Tibial artery (tissue), 4 donors: ENCODE data around the gene CLEC18A.

Experiments
- DNase-seq, 2 donors: peaks; one replicate each; pipeline ENCODE4 v3.0.0-alpha.2; 2019
- H3K27ac ChIP-seq, 2 donors: fragments of 200-600 bp; sonication (generic) in 1 of 2; 1 replicate in 1 of 2; 2 replicates in 1 of 2; pipeline ENCODE4 v1.5.1; 2018 to 2019; ENCODE audit warnings: mild to moderate bottlenecking in 1 of 2
- H3K27me3 ChIP-seq, 2 donors: fragments of 200-600 bp; sonication (generic) in 1 of 2; one replicate each; pipeline versions ENCODE4 v1.5.1 to v1.6.0; 2016 to 2019
- H3K36me3 ChIP-seq, 3 donors: fragments of 200-600 bp; sonication (generic) in 2 of 3; one replicate each; pipeline ENCODE4 v1.5.1; 2016 to 2019; ENCODE audit warnings: mild to moderate bottlenecking in 2 of 3
- H3K4me1 ChIP-seq, 4 donors: fragments of 200-600 bp; sonication (generic) in 2 of 4; 1 replicate in 3 of 4; 2 replicates in 1 of 4; pipeline ENCODE4 v1.5.1; 2016 to 2019
- H3K4me3 ChIP-seq, 2 donors: fragments of 200-600 bp; sonication (generic) in 1 of 2; 1 replicate in 1 of 2; 2 replicates in 1 of 2; pipeline ENCODE4 v1.5.1; 2018 to 2019; ENCODE audit warnings: mild to moderate bottlenecking in 2 of 2
- H3K9me3 ChIP-seq, 3 donors: fragments of 200-600 bp; sonication (generic) in 1 of 3; one replicate each; pipeline ENCODE4 v1.5.1; 2016 to 2019
- intact Hi-C: fragments of 100-400 bp; cut with DNase I; formaldehyde crosslinking; loops from one replicate; pipeline ENCODE4 v1.15.0; 2023; ENCODE audit warnings: low total_unique reads
- TF ChIP-seq, protein P1 (sequence below), 2 experiments: fragments of 200-600 bp in 1 of 2; fragments of 450-650 bp in 1 of 2; IDR thresholded peaks; one replicate each; pipeline ENCODE4 v1.5.1; 2017 to 2019; ENCODE audit warnings: antibody characterized with exemption in 2 of 2, mild to moderate bottlenecking in 1 of 2, moderate library complexity in 1 of 2

Gene CLEC18A

DNA sequence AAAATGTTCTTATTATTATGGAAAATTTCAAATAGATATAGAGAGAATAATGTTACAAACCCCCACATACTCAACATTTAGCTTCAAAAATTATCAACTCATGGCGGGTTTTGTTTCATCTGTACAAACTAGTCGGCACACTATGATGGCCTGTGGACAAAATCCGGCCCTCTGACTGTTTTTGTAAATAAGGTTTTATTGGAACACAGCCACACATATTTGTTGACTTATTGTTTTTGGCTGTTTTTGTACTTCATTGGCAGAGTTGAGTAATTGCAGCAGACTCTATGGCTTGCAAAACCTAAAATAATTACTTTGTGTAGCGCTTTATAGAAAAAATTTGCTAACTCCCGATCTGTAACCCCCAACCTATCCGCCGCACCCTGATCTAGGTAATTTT lies 41.4 kb upstream of the CLEC18A start:
- intact Hi-C loops, result no loop called here
- Histone ChIP-seq H3K27me3 (no peaks in the 10 kb centered on the region), H3K36me3 (peaks cover 8 to 23% (median 10%) of the 10 kb centered on the region in 3 donors), H3K4me1 (peaks cover 0 to 8% (median 4%) of the 10 kb centered on the region in 4 donors), H3K27ac (no peak overlapping the region), H3K4me3 (no peak overlapping the region), H3K9me3 (no peaks in the 10 kb centered on the region)
- TF ChIP-seq, protein P1, sequence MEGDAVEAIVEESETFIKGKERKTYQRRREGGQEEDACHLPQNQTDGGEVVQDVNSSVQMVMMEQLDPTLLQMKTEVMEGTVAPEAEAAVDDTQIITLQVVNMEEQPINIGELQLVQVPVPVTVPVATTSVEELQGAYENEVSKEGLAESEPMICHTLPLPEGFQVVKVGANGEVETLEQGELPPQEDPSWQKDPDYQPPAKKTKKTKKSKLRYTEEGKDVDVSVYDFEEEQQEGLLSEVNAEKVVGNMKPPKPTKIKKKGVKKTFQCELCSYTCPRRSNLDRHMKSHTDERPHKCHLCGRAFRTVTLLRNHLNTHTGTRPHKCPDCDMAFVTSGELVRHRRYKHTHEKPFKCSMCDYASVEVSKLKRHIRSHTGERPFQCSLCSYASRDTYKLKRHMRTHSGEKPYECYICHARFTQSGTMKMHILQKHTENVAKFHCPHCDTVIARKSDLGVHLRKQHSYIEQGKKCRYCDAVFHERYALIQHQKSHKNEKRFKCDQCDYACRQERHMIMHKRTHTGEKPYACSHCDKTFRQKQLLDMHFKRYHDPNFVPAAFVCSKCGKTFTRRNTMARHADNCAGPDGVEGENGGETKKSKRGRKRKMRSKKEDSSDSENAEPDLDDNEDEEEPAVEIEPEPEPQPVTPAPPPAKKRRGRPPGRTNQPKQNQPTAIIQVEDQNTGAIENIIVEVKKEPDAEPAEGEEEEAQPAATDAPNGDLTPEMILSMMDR (IDR thresholded peaks at IDR 0.05), result no peak
- DNase-seq, result no peak

DNA sequence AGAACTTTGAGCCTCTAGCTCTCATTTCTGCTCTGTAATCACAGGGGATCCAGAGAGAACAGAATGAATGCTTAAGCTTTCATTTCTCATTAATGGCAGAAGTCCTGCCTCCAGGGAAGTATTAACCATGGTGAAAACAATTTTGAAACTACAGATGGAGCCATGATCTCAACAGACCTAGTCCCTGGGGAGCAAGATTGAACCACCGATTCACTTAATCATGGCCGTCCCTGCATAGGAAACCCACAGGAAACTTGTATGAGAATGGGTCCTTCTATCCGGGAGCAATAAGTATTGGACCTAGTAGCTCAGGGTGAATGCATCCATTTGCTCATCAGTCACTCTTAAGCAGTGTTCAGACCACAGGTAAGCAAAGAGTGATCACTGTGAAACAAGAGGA lies 40.2 kb upstream of the CLEC18A start:
- DNase-seq, result no peak
- Histone ChIP-seq H3K27me3 (no peaks in the 10 kb centered on the region), H3K27ac (no peak overlapping the region), H3K4me1 (peaks cover 0 to 7% (median 0%) of the 10 kb centered on the region in 4 donors), H3K4me3 (no peak overlapping the region), H3K9me3 (no peaks in the 10 kb centered on the region), H3K36me3 (peaks cover 8 to 23% (median 10%) of the 10 kb centered on the region in 3 donors)
- intact Hi-C loops, result no loop called here
- TF ChIP-seq, protein P1 (IDR thresholded peaks at IDR 0.05), result no peak

DNA sequence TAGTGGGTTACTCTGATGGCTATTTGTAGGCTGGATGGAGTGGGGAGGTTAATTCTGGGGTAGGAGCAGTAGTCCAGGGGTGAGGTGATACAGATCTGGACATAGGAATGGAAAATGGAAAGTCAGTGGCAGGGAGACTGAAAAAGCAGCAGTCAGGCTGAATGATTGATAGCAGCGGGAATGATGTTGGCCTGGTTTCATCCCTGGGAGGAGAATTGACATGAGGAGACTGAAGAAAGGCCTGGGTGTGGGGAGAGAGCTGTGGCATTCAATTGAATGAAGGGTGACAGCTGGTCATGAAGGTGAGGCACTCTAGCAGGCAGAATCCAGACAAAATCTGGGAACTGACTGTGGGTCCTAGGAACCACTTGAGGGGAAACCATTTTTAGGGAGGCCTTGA lies 34.7 kb upstream of the CLEC18A start:
- H3K4me3 ChIP-seq, result no peak overlapping the region
- TF ChIP-seq, protein P1 (IDR thresholded peaks at IDR 0.05), result no peak
- no peaks in the 10 kb centered on the region for H3K9me3 ChIP-seq
- H3K4me1 ChIP-seq, result peaks cover 0 to 59% (median 39%) of the 10 kb centered on the region in 4 donors
- peak in 1 of 2 donors; percentile 63 for DNase-seq
- peak overlapping the region; percentile 96 to 97 for H3K27ac ChIP-seq
- H3K27me3 ChIP-seq, result no peaks in the 10 kb centered on the region
- intact Hi-C loops, result loop anchor here (5.0 kb wide), 1 partner anchor 54 kb away; no protein-coding TSS in a partner anchor
- H3K36me3 ChIP-seq, result peaks cover 0 to 3% (median 0%) of the 10 kb centered on the region in 3 donors

DNA sequence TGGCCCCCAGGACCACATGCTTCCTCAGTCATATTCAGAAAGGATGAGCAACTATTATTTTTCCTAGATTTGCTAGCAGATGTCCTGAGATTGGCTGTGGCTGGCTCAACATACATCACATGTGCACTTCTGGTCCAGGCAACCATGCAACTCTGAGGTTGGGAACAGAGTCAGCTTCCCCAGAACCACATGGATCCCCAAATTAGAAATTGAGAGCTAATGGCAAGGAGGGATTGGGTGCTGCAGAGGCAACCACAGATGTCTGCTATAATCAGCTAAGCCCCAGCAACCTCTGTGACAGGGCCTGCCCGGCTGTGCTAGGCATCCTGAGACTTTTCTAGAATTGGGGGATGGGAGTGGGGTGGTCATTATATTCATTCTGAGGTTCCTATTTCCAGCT lies 33.8 kb upstream of the CLEC18A start:
- TF ChIP-seq, protein P1 (IDR thresholded peaks at IDR 0.05), result no peak
- Histone ChIP-seq H3K27ac (peak overlapping the region; percentile 96 to 97), H3K9me3 (no peaks in the 10 kb centered on the region), H3K27me3 (no peaks in the 10 kb centered on the region), H3K4me3 (peak overlapping the region; percentile 17 to 27), H3K4me1 (peaks cover 0 to 67% (median 46%) of the 10 kb centered on the region in 4 donors), H3K36me3 (no peaks in the 10 kb centered on the region)
- DNase-seq, result no peak
- intact Hi-C loops, result loop anchor here (5.0 kb wide), 1 partner anchor 55 kb away; no protein-coding TSS in a partner anchor

DNA sequence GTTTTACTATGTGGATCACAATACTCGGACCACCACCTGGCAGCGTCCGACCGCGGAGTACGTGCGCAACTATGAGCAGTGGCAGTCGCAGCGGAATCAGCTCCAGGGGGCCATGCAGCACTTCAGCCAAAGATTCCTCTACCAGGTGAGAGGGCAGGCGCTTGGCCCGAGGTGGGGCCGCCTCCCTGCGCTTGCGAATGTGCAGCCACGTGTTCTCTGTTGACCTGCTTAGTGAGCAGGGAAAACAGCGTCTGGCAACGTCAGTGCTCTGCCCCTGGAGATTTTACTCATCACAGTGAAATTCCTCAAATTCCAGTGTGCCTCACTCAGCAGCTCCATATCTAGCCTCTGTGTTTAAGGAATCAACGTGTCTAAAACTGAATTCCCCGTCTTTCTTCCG lies 33.4 kb upstream of the CLEC18A start:
- Histone ChIP-seq H3K4me3 (peak overlapping the region; percentile 17 to 27), H3K27me3 (no peaks in the 10 kb centered on the region), H3K9me3 (no peaks in the 10 kb centered on the region), H3K36me3 (no peaks in the 10 kb centered on the region), H3K4me1 (peaks cover 0 to 72% (median 51%) of the 10 kb centered on the region in 4 donors), H3K27ac (peak overlapping the region; percentile 96 to 97)
- peak; percentile 82 to 90 for DNase-seq
- TF ChIP-seq, protein P1 (IDR thresholded peaks at IDR 0.05), result no peak
- intact Hi-C loops, result loop anchor here (5.0 kb wide), 1 partner anchor 55 kb away; no protein-coding TSS in a partner anchor
